PC-9 (cell line): ENCODE measurements around the gene CYBC1.

Source experiments
- EZH2 ChIP-seq: fragments of 200-600 bp; sonication (generic); IDR thresholded peaks from 2 replicates; pipeline ENCODE4 v1.8.0; 2017; ENCODE audit warnings: antibody characterized with exemption, low read depth
- TF ChIP-seq, protein P1 (sequence below): fragments of 200-600 bp; sonication (generic); conservative IDR thresholded peaks from 2 replicates; pipeline ENCODE4 v1.6.1; 2017; ENCODE audit warnings: mixed run types, antibody characterized with exemption, mild to moderate bottlenecking, moderate library complexity

DNA sequence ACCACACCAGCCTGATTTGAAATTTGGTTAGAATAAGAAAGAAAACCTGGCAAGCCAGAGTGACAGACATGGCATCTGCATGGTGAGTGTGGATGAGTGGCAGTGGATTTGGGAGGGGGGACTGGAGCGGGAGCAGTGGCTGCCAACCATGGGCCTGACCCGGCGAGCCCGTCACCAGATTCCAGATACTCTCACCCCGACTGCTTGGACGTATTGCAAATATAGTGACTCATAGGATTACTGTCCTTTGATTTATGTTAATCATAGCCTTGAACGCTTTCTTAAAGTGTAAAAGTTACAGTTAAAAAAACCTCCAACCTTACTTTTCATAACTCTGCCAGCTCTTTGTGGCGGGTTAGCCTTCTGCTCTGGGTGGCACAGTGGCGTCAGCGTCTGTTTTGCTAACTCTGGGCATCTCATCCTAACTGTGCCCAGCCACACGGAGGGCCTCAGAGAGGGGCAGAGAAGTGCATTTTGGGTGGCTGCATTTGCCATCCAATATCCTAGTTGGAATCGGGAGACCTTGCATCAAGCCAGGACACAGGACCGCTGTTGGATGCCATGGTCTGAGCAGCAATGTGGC is 42.2 kb upstream of the CYBC1 start:
- TF ChIP-seq, protein P1, sequence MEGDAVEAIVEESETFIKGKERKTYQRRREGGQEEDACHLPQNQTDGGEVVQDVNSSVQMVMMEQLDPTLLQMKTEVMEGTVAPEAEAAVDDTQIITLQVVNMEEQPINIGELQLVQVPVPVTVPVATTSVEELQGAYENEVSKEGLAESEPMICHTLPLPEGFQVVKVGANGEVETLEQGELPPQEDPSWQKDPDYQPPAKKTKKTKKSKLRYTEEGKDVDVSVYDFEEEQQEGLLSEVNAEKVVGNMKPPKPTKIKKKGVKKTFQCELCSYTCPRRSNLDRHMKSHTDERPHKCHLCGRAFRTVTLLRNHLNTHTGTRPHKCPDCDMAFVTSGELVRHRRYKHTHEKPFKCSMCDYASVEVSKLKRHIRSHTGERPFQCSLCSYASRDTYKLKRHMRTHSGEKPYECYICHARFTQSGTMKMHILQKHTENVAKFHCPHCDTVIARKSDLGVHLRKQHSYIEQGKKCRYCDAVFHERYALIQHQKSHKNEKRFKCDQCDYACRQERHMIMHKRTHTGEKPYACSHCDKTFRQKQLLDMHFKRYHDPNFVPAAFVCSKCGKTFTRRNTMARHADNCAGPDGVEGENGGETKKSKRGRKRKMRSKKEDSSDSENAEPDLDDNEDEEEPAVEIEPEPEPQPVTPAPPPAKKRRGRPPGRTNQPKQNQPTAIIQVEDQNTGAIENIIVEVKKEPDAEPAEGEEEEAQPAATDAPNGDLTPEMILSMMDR = no peak
- TF ChIP-seq EZH2 = no peak
